GM18951 (cell line): Measurements from ENCODE around the gene CD82.
A peak's percentile ranks its signal among the peaks of the same experiment; 100 is the strongest.

Source experiments
- POLR2A ChIP-seq: IDR thresholded peaks from 4 replicates; pipeline ENCODE4 v1.6.1; 2011; ENCODE audit warnings: mild to moderate bottlenecking; ENCODE audit not compliant: insufficient read length, insufficient read depth; ENCODE audit errors: extremely low read depth
- in situ Hi-C: fragments of 300-500 bp; cut with MboI; formaldehyde crosslinking; loops from one replicate; pipeline ENCODE4 v1.12.0; 2022; ENCODE audit warnings: low sequenced_read_pairs, mixed read lengths, inconsistent platforms; ENCODE audit not compliant: unreplicated experiment

CD82 gene

GRCh38 chr11:44567876-44568256, 2.4 kb downstream of the CD82 start:
- in situ Hi-C loops: no loop called here
- TF ChIP-seq POLR2A: no peak

GRCh38 chr11:44568331-44568657, 2.8 kb downstream of the CD82 start:
- no peak for TF ChIP-seq POLR2A
- in situ Hi-C loops: no loop called here

GRCh38 chr11:44568658-44569473, 3.4 kb downstream of the CD82 start:
- in situ Hi-C loops: no loop called here

DNA sequence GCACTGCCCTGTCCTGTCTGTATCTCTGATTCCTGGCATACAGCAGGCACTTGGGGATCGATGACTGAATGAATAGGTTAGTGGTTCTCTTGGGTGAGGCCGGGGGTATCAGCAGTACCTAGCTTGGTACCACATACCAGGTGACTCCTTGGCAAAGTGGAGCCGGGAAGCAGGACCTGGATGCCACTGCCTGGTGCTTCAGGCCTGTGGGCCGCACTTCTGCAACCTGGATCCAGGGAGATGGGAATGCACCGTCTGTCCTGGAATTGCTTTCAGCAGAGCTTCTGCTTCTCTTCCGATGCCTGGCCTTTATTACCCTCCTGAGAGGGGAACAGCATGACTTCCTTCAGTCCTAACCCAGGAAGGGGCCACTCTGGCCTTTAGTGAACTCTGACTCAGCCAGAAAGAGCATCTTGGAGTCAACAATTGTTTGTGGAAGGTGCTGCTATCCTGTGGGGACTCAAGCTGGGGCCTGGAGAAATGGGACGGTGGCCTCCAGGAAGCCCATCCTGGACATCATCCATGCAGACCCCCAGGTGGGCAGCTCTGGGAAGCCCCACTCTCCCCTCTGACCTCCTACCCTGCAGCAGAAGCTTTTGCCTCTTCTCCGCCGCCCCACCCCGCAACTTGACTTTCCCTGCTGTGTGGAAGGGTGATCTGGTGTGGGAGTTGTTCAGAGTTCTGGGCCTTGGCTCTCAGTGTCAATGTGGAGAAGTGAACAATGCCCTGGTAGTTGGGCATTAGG, 5.1 kb downstream of the CD82 start:
- in situ Hi-C loops: loop anchor here (5.0 kb wide), 1 partner anchor 37 kb away; no protein-coding TSS in a partner anchor
- TF ChIP-seq POLR2A: no peak

More at GRCh38 chr11:44568658-44569473, 3.4 kb downstream of the CD82 start:
- peak; percentile 53 for TF ChIP-seq POLR2A

- TF ChIP-seq POLR2A: no peak
Observed at GRCh38 chr11:44571871-44572270, 6.4 kb downstream of the CD82 start.

GRCh38 chr11:44572436-44572835, 7.0 kb downstream of the CD82 start:
- TF ChIP-seq POLR2A: no peak
- in situ Hi-C loops: loop anchor here (5.0 kb wide), 1 partner anchor 35 kb away; no protein-coding TSS in a partner anchor

More at GRCh38 chr11:44571871-44572270, 6.4 kb downstream of the CD82 start:
- in situ Hi-C loops: loop anchor here (5.0 kb wide), 1 partner anchor 35 kb away; no protein-coding TSS in a partner anchor

DNA sequence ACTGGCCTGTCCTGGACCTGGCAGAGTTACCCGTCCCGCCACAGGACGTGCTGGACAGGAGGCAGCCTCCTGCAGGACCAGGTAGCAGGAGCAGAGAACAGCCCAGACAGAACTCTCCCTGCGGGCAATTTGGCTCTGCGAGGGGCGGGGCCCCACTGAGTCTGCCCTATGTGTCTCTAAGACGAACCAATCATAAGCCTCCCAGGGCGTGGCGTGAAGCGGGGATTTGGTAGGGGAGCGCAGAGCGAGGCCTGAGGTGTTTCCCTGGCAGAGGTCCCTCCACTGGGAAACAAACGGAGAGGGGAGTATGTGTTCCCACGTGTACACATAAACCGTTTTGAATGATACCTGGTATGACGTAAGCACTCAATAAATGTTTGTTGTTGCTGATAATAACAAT, 7.4 kb downstream of the CD82 start:
- in situ Hi-C loops: loop anchor here (5.0 kb wide), 1 partner anchor 34 kb away; no protein-coding TSS in a partner anchor
- TF ChIP-seq POLR2A: peak; percentile 22

DNA sequence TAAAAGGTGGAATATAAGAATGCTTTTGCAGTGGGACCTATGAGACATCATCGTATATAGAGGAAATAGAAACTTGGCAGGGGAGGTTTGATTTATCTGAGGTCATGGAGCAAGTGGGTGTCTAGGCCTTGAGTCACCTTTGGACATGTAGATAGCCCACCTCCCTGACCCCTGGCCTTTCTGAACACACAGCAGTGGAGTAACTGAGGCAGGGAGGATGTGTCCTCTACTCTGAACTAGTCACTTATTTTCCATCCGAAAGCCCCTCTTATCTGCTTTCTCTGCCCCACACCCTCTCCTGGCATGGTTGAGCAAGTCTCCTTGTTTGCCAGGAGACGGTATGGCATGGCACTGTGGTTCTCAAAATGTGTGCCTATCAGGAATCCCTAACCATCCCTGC, 7.9 kb downstream of the CD82 start:
- in situ Hi-C loops: loop anchor here (5.0 kb wide), 1 partner anchor 34 kb away; no protein-coding TSS in a partner anchor
- TF ChIP-seq POLR2A: no peak

DNA sequence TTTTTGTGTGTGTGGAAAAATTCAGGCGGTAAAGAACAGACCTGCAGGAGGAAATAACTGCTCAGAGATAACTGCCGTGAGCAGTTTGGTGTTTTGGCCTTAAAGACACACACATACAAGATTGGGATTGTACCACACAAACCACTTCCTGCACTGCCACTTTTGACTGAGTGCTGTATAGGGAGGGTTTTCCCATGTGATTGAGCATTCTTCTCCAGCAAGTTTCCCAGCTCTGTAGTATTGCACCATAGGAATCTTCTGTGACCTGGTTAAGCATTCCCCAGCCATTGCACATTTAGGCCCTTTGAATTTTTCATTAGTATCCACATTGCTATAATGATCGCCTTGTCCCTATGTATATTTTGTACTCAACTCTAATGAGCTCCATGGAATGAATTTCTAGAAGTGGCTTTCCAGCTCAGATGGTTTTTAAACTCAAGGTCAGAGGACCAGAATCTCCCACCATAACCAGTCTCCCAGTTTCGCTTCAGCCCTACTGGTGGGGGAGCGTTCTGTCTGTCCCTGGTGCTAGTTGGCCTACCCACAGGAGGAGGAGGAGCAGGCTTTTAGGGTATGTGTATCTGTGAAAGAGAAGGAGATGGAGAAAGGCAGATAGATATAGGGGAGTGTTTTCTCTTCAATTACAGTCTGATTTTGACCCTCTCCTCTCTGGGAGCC, 9.3 kb downstream of the CD82 start:
- in situ Hi-C loops: loop anchor here (5.0 kb wide), 1 partner anchor 33 kb away; no protein-coding TSS in a partner anchor
- TF ChIP-seq POLR2A: no peak

- in situ Hi-C loops: no loop called here
- peak; percentile 15 for TF ChIP-seq POLR2A
Observed at GRCh38 chr11:44575288-44575672, 9.8 kb downstream of the CD82 start.

GRCh38 chr11:44575962-44576361, 10.5 kb downstream of the CD82 start:
- in situ Hi-C loops: no loop called here
- TF ChIP-seq POLR2A: no peak

- TF ChIP-seq POLR2A: no peak
- in situ Hi-C loops: no loop called here
Observed at GRCh38 chr11:44576656-44577055, 11.2 kb downstream of the CD82 start.

DNA sequence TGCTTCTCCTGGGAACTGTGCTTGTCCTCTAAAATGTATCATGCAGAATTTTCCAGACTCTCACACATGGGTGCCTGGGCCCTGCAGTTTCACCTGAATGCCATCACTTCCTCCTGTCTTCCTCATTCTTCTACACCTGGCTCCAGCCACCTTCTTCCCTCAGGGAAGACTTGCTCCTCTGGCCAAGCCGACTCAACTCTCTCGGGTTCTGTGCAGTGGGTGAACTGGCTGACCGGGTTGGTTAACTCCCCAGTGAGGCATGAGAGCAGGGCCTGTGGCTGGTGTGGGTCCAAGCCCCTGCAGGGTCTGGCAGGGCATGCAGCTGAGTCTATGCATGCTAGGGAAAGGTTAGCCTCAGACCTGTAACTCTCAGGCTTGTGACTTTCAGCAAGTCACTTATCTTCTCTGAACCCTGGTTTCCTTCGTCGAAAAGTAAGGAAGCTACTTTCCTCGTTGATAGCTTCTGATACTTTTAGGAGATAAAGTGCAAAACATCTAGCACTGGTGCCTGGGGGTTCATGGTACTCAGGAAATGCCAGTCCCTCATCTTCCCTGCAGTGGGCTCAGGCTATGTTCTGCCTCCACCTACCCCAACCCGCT, 11.9 kb downstream of the CD82 start:
- in situ Hi-C loops: no loop called here
- TF ChIP-seq POLR2A: no peak
